ENCODE results near the gene CASP3. TPM values are rescaled to one million over a fixed set of nuclear protein-coding genes. Genes with fewer than 3 reads are reported as not detected.
A peak's percentile ranks its signal among the peaks of the same experiment; 100 is the strongest.

The CASP3 gene
- total RNA-seq, 1 experiment from 2014 or later, result 107 TPM

GRCh38 chr4:184649971-184650855 lies 966 bp upstream of the CASP3 start:
- H2AK5ac ChIP-seq (ENCODE audit: insufficient read length, low read length), result no peak overlapping the region
- TF ChIP-seq CTCF (conservative IDR thresholded peaks at IDR 0.05), result no peak
- H3K14ac ChIP-seq (ENCODE audit: insufficient read depth, low read length), result peak overlapping the region; percentile 19; the same call in 1 of the 2 replicates
- no peak overlapping the region for H3K27ac ChIP-seq (ENCODE audit: insufficient read length, low read depth, low read length)
- H3K4me2 ChIP-seq (ENCODE audit: insufficient read depth, insufficient read length, low read length), result peak overlapping the region; percentile 81
- DNase-seq, result no peak
- no peaks in the 10 kb centered on the region for H3K79me1 ChIP-seq (ENCODE audit: insufficient read depth, low read depth, low read length, poor library complexity, severe bottlenecking)
- H3K4me1 ChIP-seq (ENCODE audit: insufficient read depth, low read length), result peaks cover 11% of the 10 kb centered on the region; the same call in 1 of the 2 replicates
- peak overlapping the region; percentile 80 for H3K9ac ChIP-seq (ENCODE audit: extremely low read depth, insufficient read length, low read length)
- H2BK20ac ChIP-seq (ENCODE audit: low read depth, low read length, poor library complexity, severe bottlenecking), result no peak overlapping the region
- no peak overlapping the region for H4K91ac ChIP-seq (ENCODE audit: insufficient read length, low read depth, low read length)
- H3K18ac ChIP-seq (ENCODE audit: insufficient read length, low read depth, low read length), result peak overlapping the region; percentile 69
- Mint-ChIP-seq H3K36me3 (ENCODE audit: insufficient read depth in 1 of 3, low read depth in 3 of 3) (peaks cover 2 to 19% (median 15%) of the 10 kb centered on the region in 3 experiments; a peak in 5 of 7 replicates), H3K4me1 (peaks cover 51 to 53% of the 10 kb centered on the region in 2 experiments), H3K27ac (peak overlapping the region; percentile 93 to 99 (median 97)), H3K27me3 (ENCODE audit: low read depth) (no peaks in the 10 kb centered on the region), H3K9me3 (no peaks in the 10 kb centered on the region), H3K4me3 (peak overlapping the region; percentile 79 to 85)
- H3K56ac ChIP-seq (ENCODE audit: insufficient read length, low read depth, low read length), result no peak overlapping the region
- no peak overlapping the region for H3K23ac ChIP-seq (ENCODE audit: insufficient read length, low read depth, low read length)
- H3T11ph ChIP-seq (ENCODE audit: low read length), result no peak overlapping the region
- H3K79me2 ChIP-seq (ENCODE audit: insufficient read depth, low read length), result peaks cover 27% of the 10 kb centered on the region
- no peak overlapping the region for H4K5ac ChIP-seq (ENCODE audit: insufficient read length, low read depth, low read length)
- no CpG with 5 or more reads among the region's 21 CpGs for WGBS (ENCODE audit: extremely low coverage, insufficient read length, low lambda C conversion rate)
- H2BK15ac ChIP-seq (ENCODE audit: low read depth, low read length), result no peak overlapping the region
- no peak overlapping the region for H2BK5ac ChIP-seq (ENCODE audit: insufficient read length, low read length)
- peak overlapping the region; percentile 2 for H2AFZ ChIP-seq (ENCODE audit: low read length)
- H3K9me3 ChIP-seq (ENCODE audit: control insufficient read depth, low read depth, low read length), result no peaks in the 10 kb centered on the region
- peaks cover 13% of the 10 kb centered on the region for H3K23me2 ChIP-seq (ENCODE audit: insufficient read length, low read depth, low read length, poor library complexity, severe bottlenecking)
- H4K20me1 ChIP-seq (ENCODE audit: control insufficient read depth, insufficient read depth, insufficient read length), result no peaks in the 10 kb centered on the region
- H4K8ac ChIP-seq (replicated peaks; ENCODE audit: insufficient read length, low read depth, low read length), result no peak overlapping the region
- H2BK12ac ChIP-seq (ENCODE audit: insufficient read length, low read depth, low read length), result no peak overlapping the region
- H3K27me3 ChIP-seq (ENCODE audit: insufficient read depth, low read length), result no peaks in the 10 kb centered on the region
- H2BK120ac ChIP-seq (ENCODE audit: low read depth, low read length, poor library complexity, severe bottlenecking), result no peak overlapping the region
- no peak overlapping the region; the same call in 1 of the 2 replicates for H3K4ac ChIP-seq (ENCODE audit: low read depth, low read length)

Measured in H9 (cell line).